Spinal cord (tissue), 10 donors: ENCODE data around the gene SERTAD3. TPM values are rescaled to one million over a fixed set of nuclear protein-coding genes. Genes with fewer than 3 reads are reported as not detected.
"Not testable (repeated sequence)": the region's sequence is repeated elsewhere in the genome, so short reads cannot be mapped to it uniquely, and the experiment has no call there.

ENCODE experiments used
- DNase-seq, 6 donors: peaks; one replicate each; pipeline versions ENCODE4 v3.0.0 to v3.0.0-alpha.2; 2013 to 2015; ENCODE audit warnings: low spot score in 6 of 6, low read depth in 4 of 6
- H3K27ac ChIP-seq: one replicate; pipeline ENCODE4 v1.5.1; 2013; ENCODE audit warnings: low read depth, low read length, control low read depth
- H3K27me3 ChIP-seq: one replicate; pipeline ENCODE4 v1.6.1; 2013; ENCODE audit warnings: low read length; ENCODE audit not compliant: control insufficient read depth, insufficient read depth
- H3K36me3 ChIP-seq: one replicate; pipeline ENCODE4 v1.6.1; 2013; ENCODE audit warnings: low read length; ENCODE audit not compliant: control insufficient read depth, insufficient read depth
- H3K4me1 ChIP-seq: one replicate; pipeline ENCODE4 v1.6.1; 2013; ENCODE audit warnings: low read length; ENCODE audit not compliant: control insufficient read depth, insufficient read depth
- H3K4me3 ChIP-seq: one replicate; pipeline ENCODE4 v1.5.1; 2013; ENCODE audit warnings: low read depth, low read length, control low read depth
- H3K9me3 ChIP-seq: one replicate; pipeline ENCODE4 v1.6.1; 2013; ENCODE audit warnings: low read length; ENCODE audit not compliant: control insufficient read depth, insufficient read depth
- WGBS: methylation state at CpG from one replicate; pipeline ENCODE4 v1.1.5; 2013; ENCODE audit warnings: missing lambda C conversion rate; ENCODE audit not compliant: insufficient coverage; 5-methylcytosine and 5-hydroxymethylcytosine counted together
- long read RNA-seq, 4 donors: transcript quantifications; one replicate each; lab custom pipeline, GENCODE V29; 2026
- polyA plus RNA-seq, 2 donors: library from polyadenylated mRNA; unstranded; fragments of 120-200 nt; gene quantifications; one replicate each; pipeline ENCODE4 v1.2.1, GENCODE V29; 2013; ENCODE audit not compliant: insufficient read length in 2 of 2
- total RNA-seq, 2 donors: library from RNA; depleted of rRNA in 1 of 2; stranded (reverse); fragments of 120-200 nt in 1 of 2; fragments of >200 nt in 1 of 2; gene quantifications; one replicate each; pipeline versions ENCODE4 v1.2.3 to v1.2.4, GENCODE V29; 2013 to 2014
- donor health status: healthy.

SERTAD3 gene
- total RNA-seq (10 to 100 TPM; 15.9 to 35.4 TPM), polyA plus RNA-seq (10 to 100 TPM; 13.3 to 14.5 TPM)
- long read RNA-seq, donor 1, transcript SERTAD3-201 (2 exons, 1,734 nt): major isoform, 6 of 6 reads
- long read RNA-seq, donor 1, partial matches to known transcripts: 0 of 6 reads
- long read RNA-seq, donor 1, other reads (novel, unspliced or antisense): 0 of 6 reads
- long read RNA-seq, donor 2, partial matches to known transcripts: 0 of 2 reads
- long read RNA-seq, donor 2, other reads (novel, unspliced or antisense): 0 of 2 reads
- long read RNA-seq, donor 3, partial matches to known transcripts: 0 of 2 reads
- long read RNA-seq, donor 3, other reads (novel, unspliced or antisense): 0 of 2 reads
- long read RNA-seq, donor 4, transcript SERTAD3-201 (2 exons, 1,734 nt): major isoform, 11 of 13 reads
- long read RNA-seq, donor 4, partial matches to known transcripts: 0 of 13 reads
- long read RNA-seq, donor 4, other reads (novel, unspliced or antisense): 0 of 13 reads

GRCh38 chr19:40444000-40444824 lies at the start of gene SERTAD3:
SERTAD3 (minus strand) TSS chr19:40444335; CDS start chr19:40442080, 2,255 bp downstream.
- H3K27me3 ChIP-seq: no peaks in the 10 kb centered on the region
- peaks cover 20% of the 10 kb centered on the region for H3K36me3 ChIP-seq
- H3K4me3 ChIP-seq: peak within 1 kb of the TSS; percentile 89
- H3K9me3 ChIP-seq: no peaks in the 10 kb centered on the region
- peak in 5 of 6 donors; percentile 93 to 99 (median 94) for DNase-seq
- H3K27ac ChIP-seq: peak within 1 kb of the TSS; percentile 99
- H3K4me1 ChIP-seq: peaks cover 16% of the 10 kb centered on the region
- WGBS: under 1% methylated on average over 72 of the region's 72 CpGs

GRCh38 chr19:40493778-40494177 lies 49.6 kb upstream of the SERTAD3 start:
- no peak for DNase-seq
- Histone ChIP-seq H3K9me3 (no peaks in the 10 kb centered on the region), H3K36me3 (peaks cover 63% of the 10 kb centered on the region), H3K27me3 (no peaks in the 10 kb centered on the region), H3K4me3 (no peak overlapping the region), H3K4me1 (no peaks in the 10 kb centered on the region), H3K27ac (no peak overlapping the region)
- WGBS: 36% methylated on average over 3 of the region's 4 CpGs

GRCh38 chr19:40492274-40492673 lies 48.1 kb upstream of the SERTAD3 start:
- Histone ChIP-seq H3K9me3 (no peaks in the 10 kb centered on the region), H3K4me3 (no peak overlapping the region), H3K27me3 (peaks cover 4% of the 10 kb centered on the region), H3K27ac (no peak overlapping the region), H3K36me3 (peaks cover 59% of the 10 kb centered on the region), H3K4me1 (peaks cover 6% of the 10 kb centered on the region)
- 96% methylated on average over 3 of the region's 3 CpGs for WGBS
- DNase-seq: no peak

- WGBS: 52% methylated on average over 25 of the region's 25 CpGs
- H3K4me1 ChIP-seq: peaks cover 6% of the 10 kb centered on the region
- no peak for DNase-seq
- no peaks in the 10 kb centered on the region for H3K9me3 ChIP-seq
- H3K27me3 ChIP-seq: peaks cover 4% of the 10 kb centered on the region
- H3K4me3 ChIP-seq: no peak overlapping the region
- peaks cover 46% of the 10 kb centered on the region for H3K36me3 ChIP-seq
- H3K27ac ChIP-seq: no peak overlapping the region
Observed at GRCh38 chr19:40489882-40490230, 45.7 kb upstream of the SERTAD3 start.

GRCh38 chr19:40486017-40486416 lies 41.9 kb upstream of the SERTAD3 start:
- Histone ChIP-seq H3K9me3 (no peaks in the 10 kb centered on the region), H3K27me3 (peaks cover 4% of the 10 kb centered on the region), H3K27ac (no peak overlapping the region), H3K36me3 (peaks cover 20% of the 10 kb centered on the region), H3K4me1 (peaks cover 6% of the 10 kb centered on the region), H3K4me3 (no peak overlapping the region)
- no peak for DNase-seq
- WGBS: 93% methylated on average over 3 of the region's 3 CpGs

- 85% methylated on average over 7 of the region's 15 CpGs for WGBS
- not testable (repeated sequence) for H3K4me1 ChIP-seq, H3K27me3 ChIP-seq, DNase-seq, H3K9me3 ChIP-seq, H3K27ac ChIP-seq, H3K4me3 ChIP-seq
- H3K36me3 ChIP-seq: peaks cover 23% of the 10 kb centered on the region
Observed at GRCh38 chr19:40475878-40476644, 31.9 kb upstream of the SERTAD3 start.

GRCh38 chr19:40474737-40475136 lies 30.6 kb upstream of the SERTAD3 start:
- no peak overlapping the region for H3K4me3 ChIP-seq
- no peaks in the 10 kb centered on the region for H3K9me3 ChIP-seq
- H3K36me3 ChIP-seq: peaks cover 29% of the 10 kb centered on the region
- no peaks in the 10 kb centered on the region for H3K27me3 ChIP-seq
- no CpG with 5 or more reads among the region's 4 CpGs for whole genome bisulfite sequencing
- H3K27ac ChIP-seq: no peak overlapping the region
- no peaks in the 10 kb centered on the region for H3K4me1 ChIP-seq
- no peak for DNase-seq

- DNase-seq: no peak
- 86% methylated on average over 4 of the region's 13 CpGs for WGBS
- Histone ChIP-seq H3K9me3 (no peaks in the 10 kb centered on the region), H3K36me3 (peaks cover 26% of the 10 kb centered on the region), H3K27ac (no peak overlapping the region), H3K4me3 (no peak overlapping the region), H3K4me1 (peaks cover 2% of the 10 kb centered on the region), H3K27me3 (no peaks in the 10 kb centered on the region)
Observed at GRCh38 chr19:40472516-40472915, 28.4 kb upstream of the SERTAD3 start.

- WGBS: 92% methylated on average over 1 of the region's 3 CpGs
- peaks cover 21% of the 10 kb centered on the region for H3K36me3 ChIP-seq
- no peak overlapping the region for H3K4me3 ChIP-seq
- H3K9me3 ChIP-seq: no peaks in the 10 kb centered on the region
- no peak overlapping the region for H3K27ac ChIP-seq
- H3K4me1 ChIP-seq: peaks cover 13% of the 10 kb centered on the region
- DNase-seq: no peak
- no peaks in the 10 kb centered on the region for H3K27me3 ChIP-seq
Observed at GRCh38 chr19:40471111-40471510, 27.0 kb upstream of the SERTAD3 start.
